GM21423 (cell line): ENCODE results near the gene HPCAL1.
"Not testable (repeated sequence)": the region's sequence is repeated elsewhere in the genome, so short reads cannot be mapped to it uniquely, and the experiment has no call there.

ENCODE experiments used
- ATAC-seq: cut with Tn5 transposase; IDR thresholded peaks from one replicate; pipeline ENCODE4 v1.9.1; 2021; ENCODE audit warnings: mild to moderate bottlenecking, moderate library complexity; ENCODE audit not compliant: unreplicated experiment

The HPCAL1 gene

DNA sequence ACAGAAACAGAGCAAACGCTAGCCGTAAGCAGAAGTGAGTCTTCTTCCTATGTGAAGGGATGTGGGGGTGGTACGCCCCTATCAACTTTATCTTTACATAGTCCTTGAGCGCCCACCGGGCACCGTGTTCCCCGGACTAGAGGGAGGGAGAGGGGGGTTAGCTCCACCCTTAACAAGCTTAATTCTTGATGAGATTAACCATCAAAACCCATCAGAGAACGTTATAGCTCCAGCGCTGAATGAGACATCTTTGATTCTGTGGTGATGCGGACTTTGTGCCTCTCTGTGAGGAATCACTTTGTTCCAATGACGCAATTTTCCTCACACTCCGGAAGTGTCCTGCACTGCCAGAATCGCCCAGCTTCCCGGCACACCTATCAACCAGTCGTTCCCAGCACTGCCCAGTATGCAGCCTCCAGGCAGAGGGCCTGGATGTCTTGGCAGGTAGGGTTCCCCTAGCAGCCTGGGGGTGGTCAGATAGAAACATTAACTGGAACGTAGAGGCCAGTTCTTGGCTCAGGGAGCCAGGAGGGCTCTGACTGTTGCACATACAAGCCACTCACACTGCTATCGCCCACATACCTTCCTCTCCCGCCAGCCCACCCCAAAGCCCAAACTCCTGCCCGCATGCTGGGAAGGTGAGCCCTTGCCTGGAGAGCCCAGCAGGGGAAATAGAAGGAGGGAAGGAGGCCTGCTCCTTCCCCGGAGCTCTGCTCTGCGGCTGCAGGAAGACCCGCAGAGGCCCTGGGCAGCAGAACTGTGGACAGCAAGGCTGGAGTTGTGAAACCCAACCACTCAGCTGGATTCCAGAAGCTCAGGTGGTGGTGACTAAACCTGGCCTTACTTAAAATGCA is 147.4 kb downstream of the HPCAL1 start:
- ATAC-seq, result no peak

DNA sequence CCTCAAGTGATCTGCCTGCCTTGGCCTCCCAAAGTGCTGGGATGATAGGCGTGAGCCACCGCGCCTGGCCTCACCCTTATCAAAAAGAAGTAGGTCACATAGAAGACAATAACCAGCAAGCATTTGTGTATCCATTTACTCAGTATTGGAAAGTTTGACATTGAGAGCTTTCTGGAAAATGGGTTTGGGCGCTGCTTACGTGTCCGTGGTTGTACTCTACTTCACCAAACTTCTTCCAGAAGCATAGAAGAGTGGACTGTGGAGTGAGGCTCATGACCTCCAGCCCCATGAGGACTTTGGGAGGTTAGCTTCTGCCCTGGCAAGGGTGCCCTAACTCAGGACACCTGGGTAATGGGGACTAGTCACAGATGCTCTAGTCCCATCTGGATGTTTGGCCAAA is 149.1 kb downstream of the HPCAL1 start:
- no peak for ATAC-seq

DNA sequence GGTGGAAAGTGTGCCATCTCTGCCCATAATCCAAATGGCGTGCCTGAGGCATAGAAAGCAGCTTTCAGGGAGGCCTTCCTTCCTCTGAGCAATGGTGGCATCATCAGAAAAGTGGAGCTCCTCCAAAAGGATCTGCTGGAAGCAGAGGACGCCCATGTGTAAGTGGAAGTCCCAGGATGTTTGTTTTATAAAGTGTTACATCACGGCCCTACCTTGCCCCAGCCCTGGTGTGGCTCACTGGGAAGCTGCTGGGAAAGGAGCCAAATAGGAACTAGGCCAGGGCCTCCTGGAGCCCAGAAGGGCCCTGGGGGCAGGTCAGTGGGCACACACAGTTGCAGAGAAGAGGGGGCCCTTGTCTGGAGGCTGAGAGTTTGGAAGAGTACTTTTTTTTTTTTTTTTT is 149.6 kb downstream of the HPCAL1 start:
- no peak for ATAC-seq

DNA sequence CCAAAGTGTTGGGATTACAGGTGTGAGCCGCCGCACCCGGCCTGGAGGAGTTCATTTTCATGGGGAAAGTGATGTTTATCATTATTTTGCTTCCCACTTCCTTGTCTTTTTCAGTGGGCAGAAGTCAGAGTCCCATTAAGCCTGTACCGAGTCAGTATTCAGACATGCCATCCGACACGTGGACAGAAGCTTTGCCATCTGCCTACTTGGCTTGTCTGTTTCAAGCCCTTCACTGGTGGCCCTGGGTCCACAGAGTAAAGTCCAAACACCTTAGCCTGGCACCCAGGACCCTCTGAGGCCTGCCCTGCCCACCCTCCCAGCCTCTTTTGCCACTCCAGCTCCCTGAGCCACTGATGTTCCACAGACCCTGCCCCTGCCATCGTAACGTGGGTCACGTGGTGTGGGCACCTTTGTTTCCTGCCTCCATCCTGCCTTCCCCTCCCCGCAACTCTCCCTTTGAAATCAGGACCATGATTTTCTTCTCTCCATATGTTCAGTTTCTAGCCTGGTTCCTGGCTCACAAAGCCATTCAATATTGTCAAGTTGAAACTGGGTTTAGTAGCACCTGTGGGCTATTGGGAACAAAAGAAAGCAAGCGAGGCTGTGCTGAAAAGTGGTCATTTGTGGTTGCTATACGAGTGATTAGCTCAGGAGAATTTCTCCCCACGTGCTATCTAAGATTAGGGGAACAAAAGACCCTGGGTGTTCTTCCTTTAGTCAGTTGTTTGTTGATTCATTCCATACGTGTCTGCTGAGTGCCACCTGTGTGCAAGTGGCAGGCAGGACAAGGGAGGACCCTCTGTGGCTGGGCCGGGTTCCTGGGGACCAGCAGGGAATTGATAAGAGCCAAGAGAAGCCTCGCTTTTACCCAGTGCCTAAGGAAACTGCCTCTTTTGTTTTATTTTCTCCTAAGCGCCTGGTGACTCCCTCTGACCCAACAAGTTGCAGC is 150.5 kb downstream of the HPCAL1 start:
- ATAC-seq, result no peak

DNA sequence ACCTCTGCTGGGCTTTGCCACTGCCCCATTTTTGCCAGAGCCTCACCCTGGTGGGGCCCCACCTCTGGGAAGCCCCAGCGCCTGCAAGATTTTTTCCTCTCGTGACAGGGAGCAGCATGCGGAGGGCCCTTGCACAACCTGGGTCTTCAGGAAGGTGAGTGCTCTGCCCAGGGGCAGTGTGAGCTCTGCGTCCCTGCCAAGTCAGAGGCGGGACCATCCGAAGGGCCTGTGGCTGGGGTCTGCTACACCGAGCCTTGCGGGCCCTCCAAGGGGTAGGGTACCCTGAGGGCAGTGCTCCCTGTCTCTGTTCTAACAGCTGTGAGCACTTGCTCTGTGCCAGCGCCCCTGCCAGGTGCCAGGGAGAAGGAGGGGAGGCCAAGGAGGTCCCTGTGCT is 151.2 kb downstream of the HPCAL1 start:
- ATAC-seq, result no peak

DNA sequence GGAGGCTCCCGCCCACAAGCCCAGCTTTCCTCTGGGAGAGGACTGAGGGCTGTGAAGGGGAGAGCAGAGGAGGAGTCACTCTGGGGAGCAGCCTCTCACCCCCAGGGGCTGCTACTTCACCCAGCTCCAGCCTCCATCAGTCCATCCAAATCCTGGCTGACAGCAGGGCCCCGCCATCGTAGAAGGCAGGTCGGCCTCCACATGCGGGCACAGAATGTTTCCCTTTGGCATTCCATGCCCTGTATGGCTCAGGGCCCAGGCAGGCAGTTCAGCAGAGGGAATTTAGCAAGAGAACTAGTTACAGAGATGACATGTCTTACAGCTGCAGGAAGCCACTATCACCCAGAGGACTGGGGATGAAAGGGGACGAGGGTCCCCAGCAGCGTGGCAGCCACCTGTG is 151.8 kb downstream of the HPCAL1 start:
- ATAC-seq, result no peak

DNA sequence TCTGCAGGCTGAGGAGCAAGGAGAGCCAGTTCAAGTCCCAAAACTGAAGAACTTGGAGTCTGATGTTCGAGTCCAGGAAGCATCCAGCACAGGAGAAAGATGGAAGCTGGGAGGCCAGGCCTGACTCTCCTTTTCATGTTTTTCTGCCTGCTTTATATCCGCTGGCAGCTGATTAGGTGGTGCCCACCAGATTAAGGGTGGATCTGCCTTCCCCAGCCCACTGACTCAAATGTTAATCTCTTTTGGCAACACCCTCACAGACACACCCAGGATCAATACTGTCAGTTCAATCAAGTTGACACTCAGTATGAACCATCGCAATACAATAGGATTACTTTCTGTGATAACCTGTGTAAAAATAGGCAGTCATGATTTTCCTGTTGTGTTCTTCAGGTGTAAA is 154.5 kb downstream of the HPCAL1 start:
- not testable (repeated sequence) for ATAC-seq

DNA sequence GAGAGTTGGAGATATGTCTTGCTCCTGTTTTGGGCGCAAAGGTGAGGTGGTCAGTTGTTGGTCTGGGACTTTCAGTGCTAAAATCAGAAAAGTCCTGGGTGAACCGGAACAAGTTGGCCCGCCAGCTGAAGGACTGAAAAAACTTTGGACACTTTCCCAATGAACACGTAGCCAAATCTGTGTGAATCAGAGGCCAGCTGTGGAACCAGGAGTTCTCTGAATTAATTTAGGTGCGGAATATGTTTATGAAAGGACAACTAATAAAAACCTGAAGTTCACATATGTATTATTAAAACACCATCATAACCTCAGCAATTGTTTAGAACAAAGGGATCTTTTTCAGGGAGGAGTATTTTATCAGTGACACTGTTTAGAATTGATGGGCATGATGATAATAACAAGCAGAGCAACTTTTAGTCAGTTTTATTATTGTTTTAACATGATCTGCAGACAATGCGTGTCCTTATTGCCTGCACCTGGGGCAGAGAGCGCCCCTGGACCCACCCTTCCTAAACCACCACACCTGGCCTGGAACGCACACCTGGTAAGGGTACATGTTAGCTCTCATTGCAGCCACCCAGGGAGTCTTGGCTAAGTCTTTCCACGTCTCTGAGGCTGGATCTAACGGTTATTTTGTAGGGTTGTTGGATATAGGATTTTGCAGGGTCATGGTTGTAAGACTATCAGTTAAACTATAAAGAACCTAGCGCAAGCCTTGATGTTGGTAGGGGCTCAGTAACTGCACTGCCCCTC is 155.3 kb downstream of the HPCAL1 start:
- ATAC-seq, result no peak

DNA sequence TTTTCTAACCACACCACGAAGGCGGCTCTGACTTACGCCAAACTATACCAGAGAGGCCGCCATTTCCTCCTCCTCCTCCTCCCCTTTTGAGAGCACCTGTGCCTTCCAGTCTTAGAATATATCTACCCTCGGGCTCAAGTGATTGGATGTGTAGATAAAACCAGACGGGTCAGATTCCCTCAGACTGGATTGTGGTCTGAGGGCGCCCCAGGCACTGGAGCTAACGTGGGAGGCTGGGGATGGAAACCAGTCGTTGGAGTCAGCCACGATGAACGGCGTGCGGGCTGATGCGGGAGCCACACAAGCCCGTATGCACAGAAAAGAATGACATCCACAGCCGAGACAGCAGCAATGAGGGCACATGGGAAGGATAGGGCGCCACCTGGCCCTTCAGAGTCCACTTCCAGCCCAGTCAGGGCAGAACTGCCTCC is 157.7 kb downstream of the HPCAL1 start:
- ATAC-seq, result no peak

DNA sequence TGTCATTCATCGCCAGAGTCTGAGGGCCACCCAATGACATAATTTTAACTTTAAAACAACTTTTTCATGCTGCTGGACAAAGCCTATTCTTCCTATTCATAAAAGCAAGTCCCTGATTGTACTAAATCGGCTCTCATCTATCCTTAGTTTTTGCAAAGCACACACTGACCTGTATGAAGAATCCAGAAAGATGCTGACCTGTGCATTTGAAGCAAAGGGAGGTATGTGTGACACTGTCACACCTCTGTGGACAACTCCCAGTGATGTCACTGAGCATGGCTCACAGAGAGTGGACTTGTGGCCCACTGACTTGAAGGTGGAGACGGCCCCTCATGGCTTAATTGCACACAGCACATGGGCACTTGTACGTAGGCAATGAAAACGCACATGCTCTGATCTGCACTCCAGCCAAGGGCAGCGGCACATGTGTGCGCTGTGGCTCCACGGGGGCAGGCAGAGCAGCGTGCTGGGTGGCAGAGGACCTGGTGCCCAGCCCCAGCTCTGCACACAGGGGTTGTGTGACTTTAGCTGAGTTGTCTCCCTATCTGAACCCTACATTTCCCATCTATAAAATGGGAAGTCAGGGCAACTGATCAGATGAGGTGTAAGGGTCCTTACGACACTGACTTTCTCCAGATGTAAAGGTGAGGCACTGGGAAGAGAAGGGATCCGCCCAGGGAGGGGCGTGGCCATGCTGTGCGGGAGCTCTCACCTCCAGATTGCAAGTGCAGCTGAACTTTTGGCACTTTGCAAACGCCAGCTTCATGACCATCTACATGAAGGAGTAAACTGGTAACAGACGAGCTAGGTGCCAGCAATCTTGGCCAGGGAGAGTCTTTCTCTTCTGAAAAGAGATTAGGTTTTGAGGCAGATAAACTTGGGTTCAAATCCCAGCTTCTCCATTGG is 159.7 kb downstream of the HPCAL1 start:
- ATAC-seq, result no peak

DNA sequence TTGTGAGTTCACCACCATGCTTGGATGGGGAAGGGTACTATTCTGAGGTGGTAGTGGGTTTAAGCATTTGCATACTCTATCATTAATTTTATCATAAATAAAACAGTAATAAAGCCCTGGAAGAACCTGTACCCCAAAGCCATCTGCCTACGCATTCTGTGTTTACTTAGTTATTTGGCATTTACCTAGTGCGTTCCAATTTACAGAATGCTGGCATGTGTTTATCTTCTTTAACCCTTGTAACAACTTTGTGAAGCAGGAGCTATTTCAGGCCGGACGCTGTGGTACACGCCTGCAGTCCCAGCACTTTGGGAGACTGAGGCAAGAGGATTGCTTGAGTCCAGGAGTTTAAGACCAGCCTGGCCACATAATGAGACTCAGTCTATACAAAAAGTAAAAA is 163.2 kb downstream of the HPCAL1 start:
- no peak for ATAC-seq

DNA sequence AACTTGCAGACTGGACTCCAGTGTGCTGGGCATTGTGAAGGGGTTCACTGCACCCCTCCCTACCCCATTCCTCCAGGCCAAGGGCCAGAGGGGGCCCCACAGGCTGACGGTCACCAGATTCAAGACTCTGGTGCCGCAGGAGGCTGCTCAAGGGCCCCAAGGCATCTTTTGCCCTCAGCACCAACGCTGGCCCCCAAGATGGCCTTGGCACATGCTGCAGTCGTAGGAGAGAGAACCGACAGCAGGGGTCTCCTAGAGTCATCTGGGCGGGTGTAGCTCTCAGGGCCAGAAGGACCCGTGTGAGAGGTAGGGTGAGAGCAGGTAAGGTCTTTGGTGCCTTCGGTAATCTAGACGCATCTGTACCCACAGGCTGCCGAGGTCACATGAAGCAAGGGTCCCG is 164.1 kb downstream of the HPCAL1 start:
- no peak for ATAC-seq

DNA sequence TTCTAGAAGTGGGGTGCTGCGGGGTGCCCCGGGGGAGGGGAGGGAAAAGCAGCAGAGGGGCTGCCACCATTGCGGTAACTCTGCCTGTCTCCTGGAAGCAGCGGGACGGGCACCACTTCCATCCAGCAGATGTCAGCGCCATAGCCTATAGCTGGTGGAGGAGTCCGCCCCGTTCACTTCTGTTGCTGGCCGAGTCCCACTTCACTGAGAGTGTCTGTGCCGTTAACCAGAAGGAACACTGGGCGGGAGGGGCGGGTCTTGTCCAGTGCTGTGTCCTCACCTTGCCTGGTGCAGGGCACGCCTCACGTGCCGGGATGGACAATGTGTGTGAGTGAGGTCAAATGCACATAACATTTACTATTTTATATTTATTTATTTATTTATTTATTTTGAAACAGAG is 164.7 kb downstream of the HPCAL1 start:
- ATAC-seq, result no peak

DNA sequence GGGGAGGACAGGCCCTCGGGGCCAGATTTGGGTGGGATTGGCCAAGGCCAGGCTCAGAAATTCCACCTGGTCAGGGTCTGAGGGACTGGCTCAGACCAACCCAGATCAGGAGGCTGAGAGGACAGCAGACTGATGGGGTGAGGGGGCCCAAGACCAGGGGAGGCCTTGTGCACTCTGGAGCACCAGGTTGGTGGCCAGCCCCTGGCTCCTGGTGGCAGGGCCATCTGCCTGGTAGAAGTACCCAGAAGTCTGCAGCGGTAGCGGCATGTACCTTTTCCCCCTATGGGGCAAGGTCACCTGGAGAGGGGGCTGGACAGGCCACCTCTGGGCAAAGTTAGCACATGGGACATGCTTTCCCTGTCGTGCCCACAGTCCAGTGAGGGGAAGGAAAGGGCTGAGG is 166.6 kb downstream of the HPCAL1 start:
- ATAC-seq, result no peak

DNA sequence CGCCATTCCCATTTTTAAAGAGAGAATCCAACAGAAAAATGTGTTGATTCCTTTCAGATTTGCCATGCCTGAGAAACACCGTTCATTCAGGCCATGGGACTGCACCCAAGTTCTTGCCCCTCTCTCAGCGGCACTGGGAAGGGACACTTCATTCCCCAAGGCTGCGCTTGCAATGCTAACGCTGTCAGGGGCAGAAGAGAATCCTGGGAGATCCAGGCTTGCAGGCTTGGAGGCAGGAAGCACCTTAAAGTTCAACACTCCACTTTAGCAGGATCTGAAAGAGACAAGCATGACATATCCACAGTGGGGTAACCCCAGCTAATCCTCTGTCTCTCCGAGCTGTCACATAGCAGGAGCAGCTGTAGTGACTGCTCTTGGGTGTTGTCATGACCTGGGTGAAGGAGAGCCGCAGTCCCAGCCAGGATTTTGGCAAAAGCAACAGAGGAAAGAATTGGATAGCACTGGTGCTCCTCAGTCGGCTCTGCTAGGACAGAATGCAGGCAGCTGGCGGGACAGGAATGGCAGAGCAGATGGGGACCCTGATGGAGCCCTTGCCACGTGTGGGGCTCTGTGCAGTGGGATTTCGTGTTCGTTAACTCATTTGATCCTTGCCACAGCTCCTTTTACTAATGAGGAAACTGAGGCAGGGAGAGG is 167.4 kb downstream of the HPCAL1 start:
- no peak for ATAC-seq

DNA sequence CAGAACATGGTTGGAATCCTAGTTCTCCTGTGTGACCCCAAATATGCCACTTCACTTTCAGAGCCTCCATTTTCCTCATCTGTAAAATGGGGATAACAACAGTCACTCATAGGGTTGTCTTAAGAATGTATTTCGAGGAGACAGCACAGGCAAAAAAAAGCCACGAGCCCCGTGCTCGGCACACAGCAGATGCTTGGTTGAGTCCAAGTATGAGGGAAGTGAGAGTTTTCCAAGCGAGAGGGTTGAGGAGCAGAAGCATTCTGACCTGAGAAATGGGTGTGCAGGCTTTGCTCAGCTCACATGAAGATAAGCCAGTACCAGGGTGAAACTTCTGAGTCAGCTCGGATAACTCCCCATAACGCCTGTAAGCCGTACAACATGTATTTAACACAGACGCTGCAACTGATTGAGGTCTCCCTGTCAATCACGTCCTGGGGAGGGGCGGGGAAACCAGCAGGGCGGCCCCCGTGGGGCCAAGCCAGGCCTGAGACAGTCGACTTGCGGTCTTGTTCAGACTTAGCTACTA is 168.4 kb downstream of the HPCAL1 start:
- no peak for ATAC-seq

DNA sequence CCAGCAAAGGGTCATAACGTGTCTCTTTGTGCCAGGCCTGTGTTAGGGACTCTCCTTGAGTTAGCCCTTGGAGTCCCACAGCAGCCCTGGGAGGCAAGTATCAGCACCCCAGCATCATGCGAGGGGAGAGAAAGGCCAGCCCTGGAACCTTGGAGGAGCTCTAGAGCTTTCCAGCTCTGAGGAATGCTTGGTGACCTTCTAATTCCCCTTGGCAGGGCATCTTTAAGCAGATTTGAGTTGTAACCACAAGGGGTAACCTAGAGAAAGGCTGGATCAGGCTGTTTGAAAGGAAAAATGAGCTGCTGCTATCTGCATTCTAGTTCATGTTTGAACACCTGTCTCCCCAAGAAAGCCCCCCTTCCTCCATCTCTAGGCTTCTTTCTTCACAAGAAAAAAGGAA is 169.3 kb downstream of the HPCAL1 start:
- no peak for ATAC-seq

DNA sequence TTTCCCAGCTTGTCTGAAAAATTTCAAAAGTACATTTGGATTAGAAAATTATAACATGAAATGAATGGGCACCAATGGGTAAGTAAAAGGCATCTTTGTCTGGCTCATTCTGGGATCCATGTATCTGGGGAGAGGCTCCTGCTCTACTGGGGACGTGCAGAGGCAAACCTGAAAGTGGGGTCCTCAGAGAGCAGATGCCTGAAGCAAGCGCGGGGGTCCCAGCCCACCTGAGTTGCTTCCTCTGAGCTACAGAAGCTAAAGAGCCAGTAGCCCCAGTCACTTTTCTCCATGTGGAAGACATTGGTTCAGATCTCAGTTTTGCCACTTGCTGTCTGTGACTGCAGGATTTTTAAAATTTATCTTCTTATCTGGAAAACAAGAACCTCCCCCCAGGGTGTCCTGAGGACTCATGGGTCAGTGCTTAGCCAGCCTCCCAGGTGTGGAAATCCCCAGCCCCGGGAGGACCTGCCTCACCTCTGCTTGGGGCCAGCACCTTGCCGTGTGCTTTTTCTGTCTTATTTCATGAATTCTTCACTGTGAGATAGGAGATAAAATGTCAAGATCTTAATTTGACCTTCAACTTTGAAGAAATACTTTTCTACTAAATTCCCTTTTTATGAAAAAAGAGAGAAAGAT is 170.5 kb downstream of the HPCAL1 start:
- no peak for ATAC-seq

DNA sequence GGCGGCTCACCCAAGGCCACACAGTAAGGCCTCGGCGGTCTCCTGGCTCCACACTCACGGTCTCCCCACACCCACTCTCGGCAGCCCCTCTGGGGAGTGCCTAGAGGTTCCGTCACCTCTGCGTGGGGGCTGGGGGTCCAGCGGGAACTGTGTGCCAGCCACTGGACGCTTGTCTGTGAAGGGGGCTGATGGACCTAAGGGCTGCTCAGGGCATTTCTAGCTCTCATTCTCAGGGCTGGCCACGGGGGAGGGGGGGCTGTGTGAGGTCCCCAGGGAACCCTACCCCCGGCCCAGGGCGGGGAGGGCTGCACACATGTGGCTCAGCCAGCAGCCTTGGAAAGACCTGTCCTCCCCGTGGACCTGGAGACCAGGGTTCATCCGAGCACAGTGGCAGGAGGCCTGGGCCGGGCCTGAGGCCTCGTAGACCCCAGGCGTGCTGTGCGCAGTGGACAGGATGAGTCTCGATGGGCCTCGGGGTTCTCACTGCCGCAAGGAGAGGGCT is 172.6 kb downstream of the HPCAL1 start:
- no peak for ATAC-seq
